Measurements from ENCODE around the gene ICA1.

DNA sequence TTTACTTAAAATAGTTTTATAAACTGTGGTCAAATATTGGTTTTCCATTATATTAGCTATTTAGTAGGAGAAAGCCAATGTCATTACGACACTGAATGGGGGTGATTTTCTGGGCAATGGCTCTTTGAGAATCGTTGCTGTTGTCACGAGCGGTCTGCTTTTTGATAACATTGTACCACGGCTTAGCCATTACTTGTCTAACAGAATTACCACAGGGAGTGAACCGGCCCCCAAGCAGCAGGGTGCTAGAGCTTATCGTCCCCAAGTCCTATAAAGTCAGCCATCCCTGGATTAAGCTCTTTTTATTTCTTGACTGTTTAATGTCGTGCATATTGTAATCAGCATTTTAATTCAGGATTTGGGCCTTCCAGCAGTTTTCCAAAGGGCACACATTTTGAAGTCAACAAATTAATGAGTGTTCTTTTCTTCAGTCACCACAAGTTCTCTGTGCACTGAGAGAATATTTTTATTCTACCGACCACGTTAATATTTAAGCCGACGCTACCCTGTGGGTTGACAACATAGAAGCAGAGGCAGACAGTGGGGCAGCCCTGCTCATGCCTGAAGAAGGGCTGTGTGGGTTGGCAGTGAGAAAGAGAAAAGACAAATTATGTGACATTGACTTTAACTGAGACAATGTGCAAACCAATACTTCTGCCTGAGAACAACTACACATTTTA is 125.8 kb downstream of the ICA1 start:
- TF ChIP-seq, protein P1, sequence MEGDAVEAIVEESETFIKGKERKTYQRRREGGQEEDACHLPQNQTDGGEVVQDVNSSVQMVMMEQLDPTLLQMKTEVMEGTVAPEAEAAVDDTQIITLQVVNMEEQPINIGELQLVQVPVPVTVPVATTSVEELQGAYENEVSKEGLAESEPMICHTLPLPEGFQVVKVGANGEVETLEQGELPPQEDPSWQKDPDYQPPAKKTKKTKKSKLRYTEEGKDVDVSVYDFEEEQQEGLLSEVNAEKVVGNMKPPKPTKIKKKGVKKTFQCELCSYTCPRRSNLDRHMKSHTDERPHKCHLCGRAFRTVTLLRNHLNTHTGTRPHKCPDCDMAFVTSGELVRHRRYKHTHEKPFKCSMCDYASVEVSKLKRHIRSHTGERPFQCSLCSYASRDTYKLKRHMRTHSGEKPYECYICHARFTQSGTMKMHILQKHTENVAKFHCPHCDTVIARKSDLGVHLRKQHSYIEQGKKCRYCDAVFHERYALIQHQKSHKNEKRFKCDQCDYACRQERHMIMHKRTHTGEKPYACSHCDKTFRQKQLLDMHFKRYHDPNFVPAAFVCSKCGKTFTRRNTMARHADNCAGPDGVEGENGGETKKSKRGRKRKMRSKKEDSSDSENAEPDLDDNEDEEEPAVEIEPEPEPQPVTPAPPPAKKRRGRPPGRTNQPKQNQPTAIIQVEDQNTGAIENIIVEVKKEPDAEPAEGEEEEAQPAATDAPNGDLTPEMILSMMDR (IDR thresholded peaks at IDR 0.05 in 4 of 5, conservative IDR thresholded peaks at IDR 0.05 in 1 of 5): no peak
- TF ChIP-seq POLR2A (IDR thresholded peaks at IDR 0.05): no peak

Data from gastrocnemius medialis (tissue), 4 donors.